ENCODE data around the gene PRR23E.

The PRR23E gene

GRCh38 chr3:127184870-127185216 is 8.1 kb upstream of the PRR23E start (continued):
- TF ChIP-seq ELK4 (IDR thresholded peaks at IDR 0.05; ENCODE audit: borderline replicate concordance, low read depth, low read length) (no peak), ZNF596 (tag by site-specific recombination; IDR thresholded peaks at IDR 0.05) (no peak), ZNF580 (tag by site-specific recombination; IDR thresholded peaks at IDR 0.05) (no peak)
- TF ChIP-seq, protein P1, sequence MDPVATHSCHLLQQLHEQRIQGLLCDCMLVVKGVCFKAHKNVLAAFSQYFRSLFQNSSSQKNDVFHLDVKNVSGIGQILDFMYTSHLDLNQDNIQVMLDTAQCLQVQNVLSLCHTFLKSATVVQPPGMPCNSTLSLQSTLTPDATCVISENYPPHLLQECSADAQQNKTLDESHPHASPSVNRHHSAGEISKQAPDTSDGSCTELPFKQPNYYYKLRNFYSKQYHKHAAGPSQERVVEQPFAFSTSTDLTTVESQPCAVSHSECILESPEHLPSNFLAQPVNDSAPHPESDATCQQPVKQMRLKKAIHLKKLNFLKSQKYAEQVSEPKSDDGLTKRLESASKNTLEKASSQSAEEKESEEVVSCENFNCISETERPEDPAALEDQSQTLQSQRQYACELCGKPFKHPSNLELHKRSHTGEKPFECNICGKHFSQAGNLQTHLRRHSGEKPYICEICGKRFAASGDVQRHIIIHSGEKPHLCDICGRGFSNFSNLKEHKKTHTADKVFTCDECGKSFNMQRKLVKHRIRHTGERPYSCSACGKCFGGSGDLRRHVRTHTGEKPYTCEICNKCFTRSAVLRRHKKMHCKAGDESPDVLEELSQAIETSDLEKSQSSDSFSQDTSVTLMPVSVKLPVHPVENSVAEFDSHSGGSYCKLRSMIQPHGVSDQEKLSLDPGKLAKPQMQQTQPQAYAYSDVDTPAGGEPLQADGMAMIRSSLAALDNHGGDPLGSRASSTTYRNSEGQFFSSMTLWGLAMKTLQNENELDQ (tag by site-specific recombination; IDR thresholded peaks at IDR 0.05; ENCODE audit: low read depth), result no peak

DNA sequence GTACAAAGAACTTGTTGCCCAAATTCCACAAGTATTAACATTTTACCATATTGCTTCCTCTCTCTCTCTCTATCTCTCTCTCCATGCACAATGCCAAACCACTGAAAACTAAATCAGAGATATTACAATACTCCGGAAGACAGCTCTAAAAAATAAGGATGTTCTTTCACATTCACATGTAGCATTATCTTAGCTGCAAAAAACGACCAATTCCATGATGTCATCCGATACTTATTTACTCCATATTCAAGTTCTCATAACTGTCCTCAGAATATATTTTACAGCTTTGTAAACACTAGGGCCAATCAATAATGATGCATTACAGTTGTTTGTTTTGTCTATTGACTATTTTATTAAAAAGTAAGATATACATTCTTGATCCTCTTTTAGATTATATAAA is 7.7 kb upstream of the PRR23E start:
- Histone ChIP-seq H3K4me1 (ENCODE audit: control insufficient read depth, insufficient read depth, low read length) (no peaks in the 10 kb centered on the region), H3K9me3 (ENCODE audit: control insufficient read depth, insufficient read depth, low read depth, low read length) (no peaks in the 10 kb centered on the region), H3K27ac (ENCODE audit: extremely low read depth, low read depth, low read length) (no peak overlapping the region), H3K4me3 (ENCODE audit: low read depth, low read length) (no peak overlapping the region), H3K36me3 (ENCODE audit: control insufficient read depth in 2 of 2, insufficient read depth in 1 of 2, low read length in 2 of 2) (no peaks in the 10 kb centered on the region)
- CTCF ChIA-PET, result interaction anchor here (1.1 kb wide), 1 partner anchor 8 kb away, joined by 3 read pairs; no protein-coding TSS in a partner anchor
- TF ChIP-seq ZNF843 (tag by site-specific recombination; IDR thresholded peaks at IDR 0.05) (no peak), ZNF391 (tag by site-specific recombination; IDR thresholded peaks at IDR 0.05; ENCODE audit: borderline replicate concordance, low read depth) (no peak), SCRT2 (tag by site-specific recombination; IDR thresholded peaks at IDR 0.05) (0 out of 2 replicates have a peak, but pooled peaks have one; percentile 14), ZNF416 (tag by site-specific recombination; IDR thresholded peaks at IDR 0.05) (no peak), ZNF558 (tag by site-specific recombination; IDR thresholded peaks at IDR 0.05) (no peak), ZNF169 (tag by site-specific recombination; IDR thresholded peaks at IDR 0.05) (no peak), ZSCAN16 (tag by site-specific recombination; IDR thresholded peaks at IDR 0.05) (no peak), ZNF211 (tag by site-specific recombination; IDR thresholded peaks at IDR 0.05; ENCODE audit: low read depth) (no peak), ZNF792 (tag by site-specific recombination; IDR thresholded peaks at IDR 0.05) (no peak), ZNF629 (tag by site-specific recombination; IDR thresholded peaks at IDR 0.05) (no peak), ZNF785 (tag by site-specific recombination; IDR thresholded peaks at IDR 0.05) (no peak), KLF7 (tag by site-specific recombination; IDR thresholded peaks at IDR 0.05; ENCODE audit: borderline replicate concordance) (no peak)
- TF ChIP-seq, protein P2, sequence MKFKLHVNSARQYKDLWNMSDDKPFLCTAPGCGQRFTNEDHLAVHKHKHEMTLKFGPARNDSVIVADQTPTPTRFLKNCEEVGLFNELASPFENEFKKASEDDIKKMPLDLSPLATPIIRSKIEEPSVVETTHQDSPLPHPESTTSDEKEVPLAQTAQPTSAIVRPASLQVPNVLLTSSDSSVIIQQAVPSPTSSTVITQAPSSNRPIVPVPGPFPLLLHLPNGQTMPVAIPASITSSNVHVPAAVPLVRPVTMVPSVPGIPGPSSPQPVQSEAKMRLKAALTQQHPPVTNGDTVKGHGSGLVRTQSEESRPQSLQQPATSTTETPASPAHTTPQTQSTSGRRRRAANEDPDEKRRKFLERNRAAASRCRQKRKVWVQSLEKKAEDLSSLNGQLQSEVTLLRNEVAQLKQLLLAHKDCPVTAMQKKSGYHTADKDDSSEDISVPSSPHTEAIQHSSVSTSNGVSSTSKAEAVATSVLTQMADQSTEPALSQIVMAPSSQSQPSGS (tag by site-specific recombination; IDR thresholded peaks at IDR 0.05; ENCODE audit: low read depth), result peak; percentile 54; the same call in 1 of the 2 replicates
- POLR2A ChIA-PET, result no interaction called here

GRCh38 chr3:127185962-127186674 is 6.8 kb upstream of the PRR23E start:
- POLR2A ChIA-PET, result no interaction called here

More at GRCh38 chr3:127185962-127186674, 6.8 kb upstream of the PRR23E start:
- TF ChIP-seq ZNF843 (tag by site-specific recombination; IDR thresholded peaks at IDR 0.05) (no peak), ZNF560 (tag by site-specific recombination; IDR thresholded peaks at IDR 0.05; ENCODE audit: borderline replicate concordance) (no peak), ZSCAN18 (tag by site-specific recombination; IDR thresholded peaks at IDR 0.05) (no peak), ZNF341 (tag by site-specific recombination; IDR thresholded peaks at IDR 0.05; ENCODE audit: low read depth) (no peak)
- Histone ChIP-seq H3K9me3 (ENCODE audit: control insufficient read depth, insufficient read depth, low read depth, low read length) (no peaks in the 10 kb centered on the region), H3K36me3 (ENCODE audit: control insufficient read depth in 2 of 2, insufficient read depth in 1 of 2, low read length in 2 of 2) (no peaks in the 10 kb centered on the region), H3K4me1 (ENCODE audit: control insufficient read depth, insufficient read depth, low read length) (no peaks in the 10 kb centered on the region), H3K4me3 (ENCODE audit: low read depth, low read length) (no peak overlapping the region), H3K27ac (ENCODE audit: extremely low read depth, low read depth, low read length) (no peak overlapping the region)
- CTCF ChIA-PET, result interaction anchor here (1.1 kb wide), 1 partner anchor 9 kb away, joined by 3 read pairs; no protein-coding TSS in a partner anchor

Data from HEK293 (cell line).